ENCODE measurements around the gene PLSCR1.
"Not testable (repeated sequence)": the region's sequence is repeated elsewhere in the genome, so short reads cannot be mapped to it uniquely, and the experiment has no call there.

PLSCR1 gene

DNA sequence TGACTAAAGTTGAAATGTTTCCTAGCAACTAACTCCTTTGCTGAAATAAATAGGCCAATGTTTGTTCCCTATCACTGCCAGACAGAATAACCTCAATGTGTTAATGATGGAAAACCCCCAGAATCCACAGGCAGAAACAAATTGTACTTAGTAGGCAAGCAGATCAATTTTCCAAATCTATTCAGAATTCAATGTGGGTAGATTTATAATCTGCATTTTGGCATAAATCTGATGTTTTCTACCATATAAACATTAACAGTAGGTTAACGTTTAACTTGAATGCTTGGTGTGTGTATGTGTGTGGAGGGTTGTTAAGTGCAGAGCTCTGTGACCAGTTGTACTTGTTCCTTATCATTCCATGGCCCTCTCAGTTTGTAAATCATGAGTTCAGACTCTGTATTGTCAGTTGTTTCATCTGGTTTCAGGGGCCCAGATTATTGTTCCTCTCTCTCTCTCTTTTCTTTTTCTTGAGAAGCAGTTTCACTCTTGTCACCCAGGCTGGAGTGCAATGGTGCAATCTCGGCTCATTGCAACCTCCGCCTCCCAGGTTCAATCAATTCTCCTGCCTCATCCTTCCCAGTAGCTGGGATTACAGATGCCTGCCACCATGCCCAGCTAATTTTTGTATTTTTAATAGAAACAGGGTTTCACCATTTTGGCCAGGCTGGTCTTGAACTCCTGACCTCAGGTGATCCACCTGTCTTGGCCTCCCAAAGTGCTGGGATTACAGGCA, 32.8 kb downstream of the PLSCR1 start:
- no peak for DNase-seq

DNA sequence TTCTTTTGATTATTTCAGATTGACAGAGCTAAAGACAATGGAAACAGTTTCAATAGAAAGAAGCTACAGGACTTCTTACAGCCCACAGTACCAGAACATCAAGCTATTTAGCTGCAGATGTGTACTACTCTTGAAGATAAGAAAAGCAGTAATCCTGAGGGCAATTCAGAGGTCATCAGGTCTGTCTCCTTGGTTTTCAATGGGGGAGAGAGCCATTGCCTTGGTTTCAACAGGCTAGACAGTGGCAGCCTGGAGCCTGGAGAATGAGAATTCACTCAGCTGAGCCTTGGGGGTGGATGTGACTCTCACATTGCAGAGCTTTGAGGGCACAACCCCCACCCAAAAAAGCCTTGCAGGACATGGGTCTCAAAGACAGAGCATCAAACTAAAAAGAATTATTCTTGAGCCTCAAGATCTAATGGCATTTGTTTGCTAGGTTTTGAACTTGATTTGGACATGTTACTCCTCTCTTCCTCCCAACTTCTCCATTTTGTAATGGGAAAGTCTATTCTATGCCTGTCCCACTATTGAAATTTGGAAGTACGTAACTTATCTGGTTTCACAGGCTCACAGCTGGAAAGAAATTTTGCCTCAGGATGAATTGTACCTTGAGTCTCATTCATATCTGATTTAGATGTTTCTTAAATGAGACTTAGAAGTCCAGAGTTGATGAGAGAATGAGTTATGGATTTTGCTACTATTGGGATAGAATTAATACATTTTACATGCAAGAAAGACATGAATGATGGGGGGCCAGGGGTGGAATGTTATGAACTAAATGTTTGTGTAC, 36.9 kb downstream of the PLSCR1 start:
- no peak for DNase-seq

GRCh38 chr3:146505516-146505915, 38.9 kb downstream of the PLSCR1 start:
- DNase-seq = no peak

DNA sequence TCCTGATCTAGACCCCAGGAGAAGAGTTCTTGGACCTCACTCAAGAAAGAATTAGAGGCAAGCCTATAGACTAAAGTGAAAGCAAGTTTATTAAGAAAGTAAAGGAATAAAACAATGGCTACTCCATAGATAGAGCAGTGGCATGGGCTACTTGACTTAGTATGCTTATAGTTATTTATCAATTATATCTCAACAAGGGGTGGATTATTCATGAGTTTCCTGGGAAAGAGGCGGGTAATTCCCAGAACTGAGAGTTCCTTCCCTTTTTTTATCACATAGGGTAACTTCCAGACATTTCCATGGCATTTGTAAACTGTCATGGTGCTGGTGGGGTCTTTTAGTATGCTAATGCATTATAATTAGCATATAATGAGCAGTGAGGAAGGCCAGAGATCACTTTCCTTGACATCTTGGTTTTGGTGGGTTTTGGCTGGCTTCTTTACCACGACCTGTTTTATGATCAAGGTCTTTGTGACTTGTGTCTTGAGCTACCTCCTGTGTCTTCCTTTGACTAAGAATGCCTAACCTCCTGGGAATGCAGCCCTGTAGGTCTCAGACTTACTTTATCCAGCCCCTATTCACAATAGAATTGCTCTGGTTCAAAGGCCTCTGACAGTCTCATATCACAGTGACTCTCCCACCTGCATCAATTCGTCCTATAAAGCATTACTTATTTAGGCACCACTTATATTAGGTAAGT, 39.8 kb downstream of the PLSCR1 start:
- DNase-seq = no peak

DNA sequence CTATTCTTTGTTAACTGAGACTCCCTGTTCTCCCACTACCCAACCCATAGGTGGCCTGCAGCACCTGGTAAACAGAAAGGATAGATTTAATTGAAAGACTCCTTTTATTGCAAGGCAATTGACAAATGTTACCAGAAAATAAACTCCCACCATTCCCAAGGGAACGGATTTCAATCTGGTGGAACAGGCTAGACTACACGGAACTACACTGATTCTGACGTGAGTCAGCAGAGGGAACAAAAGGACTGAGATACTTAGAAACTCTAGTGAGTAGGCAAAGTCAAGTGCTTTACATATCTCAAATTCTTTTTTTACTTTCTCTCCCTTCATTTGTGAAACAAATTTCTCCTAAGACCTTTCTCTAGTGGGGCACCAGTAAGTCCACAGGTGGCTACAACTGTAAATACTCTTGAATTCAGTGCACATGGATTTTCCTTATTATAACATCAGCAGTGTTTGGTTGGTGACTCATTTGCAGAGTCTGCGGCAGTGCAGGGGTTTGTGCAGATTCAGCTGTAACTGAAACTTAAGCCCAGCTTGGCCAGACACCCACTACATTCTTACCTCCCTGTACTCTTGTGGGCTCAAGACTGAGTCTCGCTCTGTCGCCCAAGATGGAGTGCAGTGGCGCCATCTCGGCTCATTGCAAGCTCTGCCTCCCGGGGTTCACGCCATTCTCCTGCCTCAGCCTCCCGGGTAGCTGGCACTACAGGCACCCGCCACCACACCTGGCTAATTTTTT, 40.8 kb downstream of the PLSCR1 start:
- no peak for DNase-seq

GRCh38 chr3:146502887-146503460, 41.4 kb downstream of the PLSCR1 start:
- DNase-seq = no peak

DNA sequence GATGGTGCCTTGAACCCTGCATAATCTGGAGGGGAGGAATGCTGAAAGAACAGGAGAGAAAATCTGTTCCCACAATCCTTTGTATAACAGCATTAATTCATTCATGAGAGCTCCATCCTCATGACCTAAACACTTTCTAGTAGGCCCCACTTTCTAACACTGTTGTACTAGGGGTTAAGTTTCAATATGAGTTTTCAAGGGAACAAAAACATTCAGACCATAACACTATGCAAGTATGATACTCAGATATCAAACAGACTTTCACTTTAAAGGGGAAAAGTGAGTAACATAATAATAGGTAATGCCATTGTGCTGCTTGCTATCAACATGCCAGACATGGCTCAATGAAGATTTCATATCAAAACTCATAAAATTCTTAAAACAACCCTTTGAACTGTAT, 42.7 kb downstream of the PLSCR1 start:
- DNase-seq = no peak

- DNase-seq = no peak
Observed at GRCh38 chr3:146499701-146500100, 44.7 kb downstream of the PLSCR1 start.

DNA sequence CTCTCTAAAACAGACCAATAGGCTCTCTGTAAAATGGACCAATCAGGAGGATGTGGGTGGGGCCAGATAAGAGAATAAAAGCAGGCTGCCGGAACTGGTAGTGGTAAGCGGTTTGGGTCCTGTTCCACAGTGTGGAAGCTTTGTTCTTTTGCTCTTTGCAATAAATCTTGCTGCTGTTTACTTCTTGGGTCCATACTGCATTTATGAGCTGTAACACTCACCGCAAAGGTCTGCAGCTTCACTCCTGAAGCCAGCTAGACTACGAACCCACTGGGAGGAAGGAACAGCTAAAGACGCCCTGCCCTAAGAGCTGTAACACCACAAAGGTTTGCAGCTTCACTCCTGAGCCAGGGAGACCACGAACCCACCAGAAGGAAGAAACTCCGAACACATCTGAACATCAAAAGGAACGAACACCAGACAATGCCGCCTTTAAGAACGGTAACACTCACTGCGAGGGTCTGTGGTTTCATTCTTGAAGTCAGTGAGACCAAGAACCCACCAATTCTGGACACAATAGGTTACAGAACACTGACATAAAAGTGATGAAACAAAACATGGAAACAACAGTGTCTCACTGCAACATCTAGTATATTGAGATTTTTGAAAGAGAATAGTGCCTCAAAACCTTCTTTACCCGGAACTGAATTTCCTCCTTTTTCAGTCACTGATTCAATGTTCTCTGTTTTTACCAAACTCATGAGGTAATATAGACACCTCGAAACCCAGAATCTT, 46.2 kb downstream of the PLSCR1 start:
- DNase-seq = peak; percentile 32

- DNase-seq = not testable (repeated sequence)
Observed at GRCh38 chr3:146497145-146497843, 47.1 kb downstream of the PLSCR1 start.

GRCh38 chr3:146496726-146497125, 47.7 kb downstream of the PLSCR1 start:
- DNase-seq = no peak

GRCh38 chr3:146496251-146496650, 48.2 kb downstream of the PLSCR1 start:
- no peak for DNase-seq

DNA sequence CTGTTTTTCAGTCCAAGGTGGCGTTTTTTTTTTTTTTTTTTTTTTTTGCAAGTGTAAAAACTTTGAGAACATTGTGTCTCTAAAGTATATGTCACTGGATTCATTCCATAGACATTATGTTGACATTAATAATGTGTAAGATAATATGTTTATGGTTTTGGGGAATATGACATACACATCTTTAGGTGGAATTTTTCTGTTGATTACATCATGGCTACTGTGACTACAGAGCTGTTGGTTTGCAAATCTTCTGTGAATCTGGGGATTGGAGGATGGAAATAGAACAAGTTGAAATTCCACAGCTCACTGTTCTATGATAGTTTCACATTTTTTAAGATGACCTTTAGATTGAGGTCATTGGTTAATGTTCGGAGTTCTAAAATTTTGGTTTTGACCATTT, 50.6 kb downstream of the PLSCR1 start:
- DNase-seq = no peak

GRCh38 chr3:146493221-146493620, 51.2 kb downstream of the PLSCR1 start:
- DNase-seq = no peak

DNA sequence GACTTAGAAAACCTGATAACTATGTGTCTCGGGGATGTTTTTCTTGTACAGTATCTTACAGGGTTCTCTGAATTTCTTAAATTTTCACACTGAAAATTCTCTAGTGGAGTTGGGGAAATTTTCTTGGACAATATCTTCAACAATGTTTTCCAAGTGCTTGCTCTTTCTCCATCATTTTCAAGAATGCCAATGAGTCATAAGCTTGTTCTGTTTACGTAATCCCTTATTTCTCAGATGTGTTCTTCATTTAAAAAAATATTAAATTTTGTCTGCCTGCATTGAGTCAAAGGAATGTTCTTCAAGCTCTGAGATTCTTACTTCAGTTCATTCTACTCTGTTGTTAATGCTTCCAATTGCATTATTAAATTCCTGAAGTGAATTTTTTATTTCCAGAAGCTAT, 53.1 kb downstream of the PLSCR1 start:
- no peak for DNase-seq

DNA sequence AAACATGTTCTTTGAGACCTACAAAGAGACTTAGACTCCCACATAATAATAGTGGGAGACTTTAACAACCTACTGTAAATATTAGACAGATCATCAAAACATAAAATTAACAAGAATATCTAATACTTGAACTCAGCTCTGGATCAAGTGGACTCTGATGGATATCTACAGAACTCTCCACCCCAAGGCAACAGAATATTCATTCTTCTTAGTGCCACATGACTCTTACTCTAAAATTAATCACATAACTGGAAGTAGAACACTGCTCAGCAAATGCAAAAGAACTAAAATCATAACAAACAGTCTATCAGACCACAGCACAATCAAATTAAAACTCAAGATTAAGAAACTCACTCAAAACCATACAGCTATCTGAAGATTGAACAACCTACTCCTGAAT, 59.1 kb downstream of the PLSCR1 start:
- no peak for DNase-seq

- no peak for DNase-seq
Observed at GRCh38 chr3:146476094-146476740, 68.2 kb downstream of the PLSCR1 start.

- DNase-seq = not testable (repeated sequence)
Observed at GRCh38 chr3:146474976-146475375, 69.4 kb downstream of the PLSCR1 start.

GRCh38 chr3:146473726-146474125, 70.7 kb downstream of the PLSCR1 start:
- DNase-seq = no peak

DNA sequence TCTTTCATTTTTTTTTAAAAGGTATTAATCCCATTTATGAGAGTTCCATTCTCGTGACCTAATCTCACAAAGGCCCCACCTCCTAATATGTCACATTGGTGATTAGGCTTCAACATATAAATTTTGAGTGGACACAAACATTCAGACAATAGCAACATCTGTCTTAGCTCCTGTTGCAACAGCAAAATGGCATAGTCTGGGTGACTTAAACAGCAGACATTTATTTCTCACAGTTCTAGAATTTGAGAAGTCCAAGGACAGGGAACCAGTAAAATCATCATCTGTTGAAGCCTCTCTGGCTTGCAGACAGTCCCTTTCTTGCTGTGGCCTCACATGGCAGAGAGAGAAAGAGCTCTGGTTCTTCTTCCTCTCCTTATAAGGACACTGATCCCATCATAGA, 71.8 kb downstream of the PLSCR1 start:
- no peak for DNase-seq

DNA sequence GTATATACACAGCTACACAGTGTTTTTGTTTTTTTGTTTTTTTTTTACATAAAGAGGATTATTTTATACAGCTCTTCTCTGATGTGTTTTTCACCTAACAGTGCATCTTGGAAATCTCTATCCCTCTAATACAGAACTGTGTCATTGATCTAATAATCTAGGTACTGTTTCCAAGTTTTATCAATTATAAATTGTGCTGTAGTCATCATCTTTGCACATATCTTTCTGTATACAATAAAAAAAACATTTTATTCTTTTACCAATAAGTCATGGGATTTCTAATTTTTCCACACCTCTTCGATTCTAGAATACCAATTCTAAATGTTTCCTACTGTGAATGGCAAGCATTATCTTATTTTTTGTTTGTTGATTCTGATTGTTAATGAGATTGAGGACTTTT, 73.4 kb downstream of the PLSCR1 start:
- DNase-seq = no peak
